ENCODE measurements around the gene MEF2D. TPM values are rescaled to one million over a fixed set of nuclear protein-coding genes. Genes with fewer than 3 reads are reported as not detected.

Gene MEF2D
- total RNA-seq, 1 experiment from 2014 or later = 17.3 TPM

GRCh38 chr1:156486421-156487344, 13.9 kb downstream of the MEF2D start:
- H4K20me1 ChIP-seq (ENCODE audit: low read length) = peaks cover 33% of the 10 kb centered on the region
- POLR2A ChIA-PET (ENCODE audit: unreplicated experiment) = no interaction called here
- no peak for ATAC-seq

GRCh38 chr1:156485984-156486383, 14.6 kb downstream of the MEF2D start:
- H3K4me1 ChIP-seq (ENCODE audit: insufficient read depth, low read length) = peaks cover 19% of the 10 kb centered on the region
- H3K9ac ChIP-seq (ENCODE audit: low read length) = no peak overlapping the region
- H2AFZ ChIP-seq (ENCODE audit: low read length) = no peak overlapping the region
- H3K36me3 ChIP-seq (ENCODE audit: low read depth, low read length) = peaks cover 13% of the 10 kb centered on the region; the same call in 1 of the 2 replicates
- H3K27me3 ChIP-seq (ENCODE audit: low read length) = no peaks in the 10 kb centered on the region
- no peaks in the 10 kb centered on the region for H3K9me3 ChIP-seq (ENCODE audit: low read length)
- peaks cover 49% of the 10 kb centered on the region for H3K79me2 ChIP-seq (ENCODE audit: low read length)
- BruUV-seq (replicated peaks) = no TSS peak
- ChIA-PET CTCF (no interaction called here), POLR2A (ENCODE audit: unreplicated experiment) (no interaction called here)
- intact Hi-C loops (cut with micrococcal nuclease) = no loop called here
- no peak overlapping the region for H3K4me2 ChIP-seq (ENCODE audit: low read length)
- TF ChIP-seq CTCF (conservative IDR thresholded peaks at IDR 0.05; ENCODE audit: low read depth, low read length) = no peak
- no peak for TF ChIP-seq EZH2phosphoT487 (IDR thresholded peaks at IDR 0.05; ENCODE audit: borderline replicate concordance, low read length)
- no peak for TF ChIP-seq EZH2 (IDR thresholded peaks at IDR 0.05; ENCODE audit: low read length, unreplicated experiment)
- no peaks in the 10 kb centered on the region for H3K9me2 ChIP-seq (replicated peaks; ENCODE audit: low read length)
- DNase-seq = no peak
- H3K27ac ChIP-seq (ENCODE audit: low read length) = no peak overlapping the region
- peaks cover 33% of the 10 kb centered on the region for H4K20me1 ChIP-seq (ENCODE audit: low read length)
- H3F3A ChIP-seq (ENCODE audit: low read length, unreplicated experiment) = no peaks in the 10 kb centered on the region
- H3K4me3 ChIP-seq (ENCODE audit: low read length) = no peak overlapping the region
- ATAC-seq = no peak

More at GRCh38 chr1:156486421-156487344, 13.9 kb downstream of the MEF2D start:
- Histone ChIP-seq H3K9ac (ENCODE audit: low read length) (no peak overlapping the region), H3K4me2 (ENCODE audit: low read length) (no peak overlapping the region), H3K4me1 (ENCODE audit: insufficient read depth, low read length) (peaks cover 19% of the 10 kb centered on the region), H3K79me2 (ENCODE audit: low read length) (peaks cover 56% of the 10 kb centered on the region), H3K27ac (ENCODE audit: low read length) (no peak overlapping the region), H2AFZ (ENCODE audit: low read length) (no peak overlapping the region), H3K9me3 (ENCODE audit: low read length) (no peaks in the 10 kb centered on the region), H3K36me3 (ENCODE audit: low read depth, low read length) (peaks cover 7% of the 10 kb centered on the region; the same call in 1 of the 2 replicates), H3F3A (ENCODE audit: low read length, unreplicated experiment) (no peaks in the 10 kb centered on the region), H3K27me3 (ENCODE audit: low read length) (no peaks in the 10 kb centered on the region), H3K9me2 (replicated peaks; ENCODE audit: low read length) (no peaks in the 10 kb centered on the region), H3K4me3 (ENCODE audit: low read length) (no peak overlapping the region)
- TF ChIP-seq EZH2 (IDR thresholded peaks at IDR 0.05; ENCODE audit: low read length, unreplicated experiment) (no peak), CTCF (conservative IDR thresholded peaks at IDR 0.05; ENCODE audit: low read depth, low read length) (no peak), EZH2phosphoT487 (IDR thresholded peaks at IDR 0.05; ENCODE audit: borderline replicate concordance, low read length) (no peak)
- DNase-seq = no peak
- CTCF ChIA-PET = no interaction called here
- no TSS peak for BruUV-seq (replicated peaks)
- intact Hi-C loops (cut with micrococcal nuclease) = no loop called here
